C4-2B (cell line): Measurements from ENCODE around the gene PRKCE.

ENCODE experiments used
- H3K27ac ChIP-seq: fragments of 450-650 bp; 2 replicates; pipeline ENCODE4 v1.5.1; 2017
- CTCF ChIP-seq: fragments of 450-650 bp; conservative IDR thresholded peaks from 2 replicates; pipeline ENCODE4 v1.5.1; 2017; ENCODE audit warnings: mild to moderate bottlenecking
- ZFX ChIP-seq: fragments of 450-650 bp; IDR thresholded peaks from 2 replicates; pipeline ENCODE4 v1.6.1; 2017

The PRKCE gene

DNA sequence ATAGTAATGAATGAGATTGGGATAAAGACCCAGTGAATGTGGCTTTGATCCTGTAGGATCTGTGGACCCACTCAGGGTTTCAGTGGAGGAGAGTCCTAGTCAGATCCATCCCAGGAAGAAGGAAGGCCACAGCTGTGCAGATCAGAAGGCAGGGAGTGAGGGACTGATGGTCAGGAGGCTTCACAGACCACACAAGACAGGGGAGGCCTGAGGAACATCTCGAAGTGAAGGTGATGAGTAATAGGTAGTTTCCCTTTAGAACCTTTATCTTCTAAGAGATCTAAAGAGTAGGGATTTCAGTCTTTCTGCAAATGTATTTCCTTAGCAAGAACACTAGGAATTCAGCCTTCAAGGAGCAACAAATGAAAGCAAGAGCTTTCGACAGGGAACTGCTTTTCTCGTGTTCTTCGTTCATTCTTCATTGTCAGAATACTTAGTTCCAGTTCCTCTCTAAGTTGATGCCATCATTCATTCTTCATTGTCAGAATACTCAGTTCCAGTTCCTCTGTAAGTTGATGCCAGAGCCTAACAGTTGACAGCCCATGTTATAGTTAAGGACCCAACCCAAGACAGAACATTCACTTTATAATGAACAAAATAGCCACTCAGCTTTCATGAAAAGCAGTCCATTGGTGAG, 495.5 kb downstream of the PRKCE start:
- no peak overlapping the region for H3K27ac ChIP-seq
- TF ChIP-seq ZFX (no peak), CTCF (no peak)

DNA sequence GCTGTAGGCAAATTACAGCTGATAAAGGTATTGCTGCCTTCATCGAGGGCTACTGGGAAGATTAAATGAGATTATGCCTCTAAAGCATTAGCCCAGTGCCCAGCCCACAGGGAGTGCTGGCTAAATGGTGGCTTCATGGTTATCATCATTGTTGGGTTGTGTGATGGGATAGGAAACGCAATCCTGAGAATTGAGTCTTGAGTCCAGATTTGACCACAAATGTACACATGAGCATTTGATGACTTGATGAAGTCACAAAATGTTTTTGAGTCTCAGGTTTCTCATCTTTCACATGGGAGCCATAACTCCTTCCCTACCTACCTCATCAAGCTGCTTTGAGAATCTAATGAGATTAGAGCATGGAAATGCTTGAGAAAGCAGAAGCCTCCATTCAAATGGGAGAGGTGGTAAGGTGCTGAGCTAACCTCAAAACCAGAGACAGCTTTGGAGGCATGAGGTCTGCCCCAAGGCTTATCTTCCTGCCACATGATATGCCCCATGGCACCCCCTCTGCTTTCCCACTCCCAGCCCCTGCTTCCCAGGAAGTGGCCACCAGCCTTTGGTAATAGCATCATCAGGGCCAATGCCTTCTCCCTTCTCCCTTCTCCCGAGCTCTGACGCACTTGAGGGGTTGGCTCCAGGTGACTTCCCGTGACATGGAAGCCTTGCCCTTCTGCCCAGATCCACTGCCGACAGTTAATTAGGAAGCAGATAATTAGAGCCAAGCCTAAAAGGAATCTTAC, 496.3 kb downstream of the PRKCE start:
- TF ChIP-seq ZFX (no peak), CTCF (no peak)
- H3K27ac ChIP-seq: no peak overlapping the region

DNA sequence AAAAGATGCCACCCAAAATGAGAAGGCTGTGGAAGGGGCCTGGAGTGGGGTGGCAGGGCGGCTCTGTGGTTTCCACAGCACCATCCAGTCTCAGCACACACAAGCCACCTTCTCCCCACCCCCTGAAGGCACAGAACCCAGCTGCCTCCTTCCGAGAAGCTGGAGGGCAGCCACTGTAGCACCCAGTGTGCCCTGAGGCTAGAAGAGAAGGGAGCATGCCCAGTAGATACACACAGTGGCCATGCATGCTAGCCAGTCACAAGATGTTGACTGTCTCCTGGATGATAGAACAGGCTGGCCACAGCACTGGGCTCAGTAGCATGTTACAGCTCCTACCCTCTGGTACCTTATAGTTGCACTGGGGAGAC, 496.9 kb downstream of the PRKCE start:
- TF ChIP-seq ZFX (no peak), CTCF (no peak)
- H3K27ac ChIP-seq: no peak overlapping the region

DNA sequence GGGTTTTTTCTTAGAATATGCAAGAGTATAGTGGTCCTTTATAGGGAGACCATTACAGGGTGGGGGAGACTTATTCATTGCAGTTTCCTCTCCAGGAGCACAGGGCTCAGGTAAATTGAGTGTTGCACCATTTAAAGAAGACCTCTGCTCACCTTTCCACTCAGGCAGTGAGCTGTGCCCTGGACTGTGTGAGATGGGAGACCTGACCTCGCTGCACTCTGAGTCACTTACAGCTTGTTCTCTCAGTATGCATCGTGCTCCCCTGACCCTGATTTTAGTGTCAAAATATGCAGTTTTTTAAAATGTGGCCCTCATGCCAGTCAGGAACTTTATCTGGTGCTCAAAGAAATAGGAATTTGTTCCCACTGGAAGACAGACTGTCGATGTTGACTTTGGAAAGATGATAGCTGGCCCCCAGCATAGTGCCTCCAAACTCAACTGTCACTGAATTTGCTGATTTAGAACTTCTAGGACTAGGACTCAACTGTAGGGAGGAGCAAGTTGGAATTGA, 499.0 kb downstream of the PRKCE start:
- no peak overlapping the region for H3K27ac ChIP-seq
- TF ChIP-seq ZFX (no peak), CTCF (no peak)

GRCh38 chr2:46151577-46151976, 500.1 kb downstream of the PRKCE start:
- TF ChIP-seq CTCF: no peak
- no peak overlapping the region for H3K27ac ChIP-seq

DNA sequence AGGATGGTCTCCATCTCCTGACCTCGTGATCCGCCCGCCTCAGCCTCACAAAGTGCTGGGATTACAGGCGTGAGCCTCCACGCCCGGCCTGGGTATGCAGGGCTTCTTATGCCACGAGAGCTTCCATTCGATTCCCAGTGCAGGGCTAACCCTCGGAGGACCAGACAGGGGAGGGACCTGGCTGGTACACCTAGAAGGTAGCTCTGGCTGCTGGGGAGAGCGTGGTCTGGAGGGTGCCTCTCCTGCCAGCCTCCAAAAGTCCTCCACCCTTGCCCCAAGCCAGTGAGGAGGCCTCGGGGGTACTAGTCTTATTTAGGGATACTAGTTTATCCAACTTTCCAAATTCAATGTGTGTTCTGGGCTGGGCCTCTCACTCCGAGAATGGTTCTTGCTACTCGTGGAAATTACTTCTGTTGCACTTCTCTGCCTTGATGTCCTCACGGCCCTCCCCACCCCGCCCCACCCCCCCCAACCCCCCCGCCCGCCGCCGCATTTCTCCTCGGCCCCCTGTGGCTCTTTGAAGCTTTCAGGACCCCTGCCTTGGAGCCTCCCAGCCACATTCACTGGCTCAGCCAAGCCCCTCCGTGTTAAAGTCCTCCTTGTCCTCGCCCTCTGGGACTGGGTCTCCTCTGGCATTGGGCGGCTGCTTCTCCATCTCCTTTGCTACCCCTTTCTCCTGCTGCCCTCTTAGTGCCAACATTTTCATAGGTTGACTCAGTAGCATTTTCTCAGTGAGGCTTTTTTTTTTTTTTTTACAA, 502.7 kb downstream of the PRKCE start:
- TF ChIP-seq ZFX (no peak), CTCF (no peak)

More for the DNA sequence above, 502.7 kb downstream of the PRKCE start:
- no peak overlapping the region for H3K27ac ChIP-seq
